Myocyte (in vitro differentiated cells): ENCODE measurements around the gene FBXL16. TPM values are rescaled to one million over a fixed set of nuclear protein-coding genes. Genes with fewer than 3 reads are reported as not detected.

Experiments
- DNase-seq: peaks from one replicate; pipeline ENCODE4 v3.0.0-alpha.2; 2012; ENCODE audit warnings: low read depth
- total RNA-seq: library from RNA; depleted of rRNA; stranded (reverse); fragments of >200 nt; gene quantifications from 2 replicates; pipeline ENCODE4 v1.2.3, GENCODE V29; 2014

FBXL16 gene
- total RNA-seq, 1 donor from 2014 or later: 0.51 TPM

GRCh38 chr16:645852-646678 lies 59.5 kb downstream of the FBXL16 start:
- DNase-seq: no peak

DNA sequence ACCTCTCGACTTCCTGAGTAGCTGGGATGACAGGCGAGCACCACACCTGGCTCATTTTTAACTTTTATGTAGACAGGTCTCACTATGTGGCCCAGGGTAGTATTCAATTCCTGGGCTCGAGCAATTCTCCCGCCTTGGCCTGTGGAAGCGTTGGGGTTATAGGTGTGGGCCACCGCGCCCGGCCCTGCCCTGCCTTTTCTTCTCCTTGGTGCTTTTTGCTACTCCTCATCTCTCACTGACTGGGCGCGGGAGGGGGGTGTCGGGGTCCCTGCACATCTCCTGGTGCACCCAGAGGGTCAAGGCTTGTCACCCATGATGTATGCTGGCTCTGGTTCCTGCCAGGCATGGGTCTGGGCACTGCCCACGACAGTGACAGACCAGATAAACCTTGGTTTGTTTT lies 61.0 kb downstream of the FBXL16 start:
- no peak for DNase-seq

DNA sequence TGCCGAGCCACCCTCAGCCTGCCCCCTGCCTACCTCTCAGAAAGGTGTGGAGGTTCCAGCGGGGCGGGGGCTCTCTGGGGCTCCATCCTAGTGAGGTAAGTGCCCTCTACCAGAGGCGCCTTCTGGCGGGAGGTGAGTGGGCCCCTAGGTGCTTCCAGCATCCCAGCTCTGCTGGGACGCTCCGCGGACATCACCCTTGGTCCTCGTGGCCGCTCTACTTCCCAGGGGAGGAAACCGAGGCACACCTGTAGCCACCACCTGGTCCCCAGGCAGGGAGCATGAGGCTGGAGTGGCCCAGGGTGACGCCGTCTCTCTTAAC lies 62.6 kb downstream of the FBXL16 start:
- DNase-seq: no peak

Other genes starting within 250 kb of the FBXL16 start
- 81.8 and 141 TPM in 2 replicates for gene CAPN15, start 178.1 kb downstream of the FBXL16 start, total RNA-seq
- 2.9 and 12.5 TPM in 2 replicates for gene PRR35, start 145.4 kb downstream of the FBXL16 start, total RNA-seq
- gene NHLRC4, start 138.8 kb downstream of the FBXL16 start, total RNA-seq: 0.05 and 1.2 TPM in 2 replicates
- gene PIGQ, start 135.8 kb downstream of the FBXL16 start, total RNA-seq: 45.4 and 59.9 TPM in 2 replicates
- 17.2 and 19.1 TPM in 2 replicates for gene RAB40C, start 115.7 kb downstream of the FBXL16 start, total RNA-seq
- gene WFIKKN1, start 74.8 kb downstream of the FBXL16 start, total RNA-seq: 0.70 and 0.83 TPM in 2 replicates
- gene METTL26, start 69.5 kb downstream of the FBXL16 start, total RNA-seq: 83.6 and 83.7 TPM in 2 replicates
- 54.5 and 61.2 TPM in 2 replicates for gene MCRIP2, start 64.0 kb downstream of the FBXL16 start, total RNA-seq
- gene WDR90, start 56.4 kb downstream of the FBXL16 start, total RNA-seq: 6.5 and 8.0 TPM in 2 replicates
- 70.3 and 73.9 TPM in 2 replicates for gene RHOT2, start 37.7 kb downstream of the FBXL16 start, total RNA-seq
- 1.5 and 1.6 TPM in 2 replicates for gene RHBDL1, start 30.1 kb downstream of the FBXL16 start, total RNA-seq
- 239 and 243 TPM in 2 replicates for gene STUB1, start 25.4 kb downstream of the FBXL16 start, total RNA-seq
- gene JMJD8, start 21.5 kb downstream of the FBXL16 start, total RNA-seq: 74.5 and 77.7 TPM in 2 replicates
- gene WDR24, start 15.4 kb downstream of the FBXL16 start, total RNA-seq: 11.0 and 12.5 TPM in 2 replicates
- 105 and 172 TPM in 2 replicates for gene METRN, start 9.3 kb upstream of the FBXL16 start, total RNA-seq
- 44.0 and 71.7 TPM in 2 replicates for gene ANTKMT, start 15.3 kb upstream of the FBXL16 start, total RNA-seq
- gene CCDC78, start 20.6 kb upstream of the FBXL16 start, total RNA-seq: 5.9 and 6.0 TPM in 2 replicates
- 32.6 and 38.5 TPM in 2 replicates for gene HAGHL, start 21.3 kb upstream of the FBXL16 start, total RNA-seq
- gene CIAO3, start 35.2 kb upstream of the FBXL16 start, total RNA-seq: 39.2 TPM in 2 replicates
- gene MSLN, start 54.9 kb upstream of the FBXL16 start, total RNA-seq: not detected in 2 replicates
- 31.0 and 41.3 TPM in 2 replicates for gene RPUSD1, start 82.6 kb upstream of the FBXL16 start, total RNA-seq
- 7.5 and 10.0 TPM in 2 replicates for gene CHTF18, start 82.8 kb upstream of the FBXL16 start, total RNA-seq
- gene GNG13, start 94.9 kb upstream of the FBXL16 start, total RNA-seq: not detected in 2 replicates